ENCODE measurements around the gene USP7. TPM values are rescaled to one million over a fixed set of nuclear protein-coding genes. Genes with fewer than 3 reads are reported as not detected.
A peak's percentile ranks its signal among the peaks of the same experiment; 100 is the strongest.
"Not testable (repeated sequence)": the region's sequence is repeated elsewhere in the genome, so short reads cannot be mapped to it uniquely, and the experiment has no call there.

USP7 gene
- polyA plus RNA-seq, 4 donors = 31.6 to 97.1 (median 36.0) TPM

GRCh38 chr16:8921347-8921984, 42.2 kb downstream of the USP7 start:
- WGBS, 3 donors = 80 to 91% (median 86%) methylated on average over 10 of the region's 10 CpGs
- Histone ChIP-seq H3K36me3 (ENCODE audit: control insufficient read depth in 3 of 3, insufficient read depth in 2 of 3, low read depth in 1 of 3, low read length in 3 of 3) (peaks cover 9 to 57% (median 11%) of the 10 kb centered on the region in 3 donors), H3K27me3 (ENCODE audit: control insufficient read depth in 3 of 3, insufficient read depth in 3 of 3, low read length in 3 of 3) (no peaks in the 10 kb centered on the region), H3K9me3 (ENCODE audit: control insufficient read depth in 2 of 2, insufficient read depth in 1 of 2, low read depth in 1 of 2, low read length in 1 of 2) (no peaks in the 10 kb centered on the region), H3K4me3 (ENCODE audit: low read depth in 1 of 3, low read length in 3 of 3) (no peak overlapping the region), H3K4me1 (ENCODE audit: control insufficient read depth in 3 of 3, insufficient read depth in 2 of 3, low read depth in 1 of 3, low read length in 2 of 3) (peaks cover under 1 to 14% (median 9%) of the 10 kb centered on the region in 3 donors), H3K27ac (ENCODE audit: low read depth in 1 of 3, low read length in 2 of 3) (no peak overlapping the region)
- FAIRE-seq (no peak), DNase-seq (no peak)

GRCh38 chr16:8920645-8921346, 42.9 kb downstream of the USP7 start:
- H3K36me3 ChIP-seq (ENCODE audit: control insufficient read depth in 3 of 3, insufficient read depth in 2 of 3, low read depth in 1 of 3, low read length in 3 of 3) = peaks cover 11 to 60% (median 11%) of the 10 kb centered on the region in 3 donors
- H3K9me3 ChIP-seq (ENCODE audit: control insufficient read depth in 2 of 2, insufficient read depth in 1 of 2, low read depth in 1 of 2, low read length in 1 of 2) = no peaks in the 10 kb centered on the region
- no peak for FAIRE-seq

GRCh38 chr16:8919934-8920462, 43.7 kb downstream of the USP7 start:
- DNase-seq = no peak
- H3K36me3 ChIP-seq (ENCODE audit: control insufficient read depth in 3 of 3, insufficient read depth in 2 of 3, low read depth in 1 of 3, low read length in 3 of 3) = peaks cover 11 to 56% (median 13%) of the 10 kb centered on the region in 3 donors
- no peak overlapping the region for H3K4me3 ChIP-seq (ENCODE audit: low read depth in 1 of 3, low read length in 3 of 3)
- no peak overlapping the region for H3K27ac ChIP-seq (ENCODE audit: low read depth in 1 of 3, low read length in 2 of 3)
- peaks cover 0 to 10% (median 7%) of the 10 kb centered on the region in 3 donors for H3K4me1 ChIP-seq (ENCODE audit: control insufficient read depth in 3 of 3, insufficient read depth in 2 of 3, low read depth in 1 of 3, low read length in 2 of 3)
- no peaks in the 10 kb centered on the region for H3K9me3 ChIP-seq (ENCODE audit: control insufficient read depth in 2 of 2, insufficient read depth in 1 of 2, low read depth in 1 of 2, low read length in 1 of 2)
- H3K27me3 ChIP-seq (ENCODE audit: control insufficient read depth in 3 of 3, insufficient read depth in 3 of 3, low read length in 3 of 3) = no peaks in the 10 kb centered on the region
- no peak for FAIRE-seq
- WGBS, 3 donors = 70 to 81% (median 74%) methylated on average over 11 of the region's 11 CpGs

More at GRCh38 chr16:8920645-8921346, 42.9 kb downstream of the USP7 start:
- Histone ChIP-seq H3K27me3 (ENCODE audit: control insufficient read depth in 3 of 3, insufficient read depth in 3 of 3, low read length in 3 of 3) (no peaks in the 10 kb centered on the region), H3K27ac (ENCODE audit: low read depth in 1 of 3, low read length in 2 of 3) (no peak overlapping the region), H3K4me1 (ENCODE audit: control insufficient read depth in 3 of 3, insufficient read depth in 2 of 3, low read depth in 1 of 3, low read length in 2 of 3) (peaks cover 0 to 14% (median 7%) of the 10 kb centered on the region in 3 donors), H3K4me3 (ENCODE audit: low read depth in 1 of 3, low read length in 3 of 3) (no peak overlapping the region)
- DNase-seq = no peak
- WGBS, 3 donors = 65 to 74% (median 71%) methylated on average over 6 of the region's 6 CpGs

- no peak overlapping the region for H3K27ac ChIP-seq (ENCODE audit: low read depth in 1 of 3, low read length in 2 of 3)
- H3K9me3 ChIP-seq (ENCODE audit: control insufficient read depth in 2 of 2, insufficient read depth in 1 of 2, low read depth in 1 of 2, low read length in 1 of 2) = no peaks in the 10 kb centered on the region
- DNase-seq = no peak
- 58 to 79% (median 69%) methylated on average over 18 of the region's 18 CpGs for WGBS, 3 donors
- no peak overlapping the region for H3K4me3 ChIP-seq (ENCODE audit: low read depth in 1 of 3, low read length in 3 of 3)
- no peaks in the 10 kb centered on the region for H3K27me3 ChIP-seq (ENCODE audit: control insufficient read depth in 3 of 3, insufficient read depth in 3 of 3, low read length in 3 of 3)
- peaks cover 0 to 5% (median 5%) of the 10 kb centered on the region in 3 donors for H3K4me1 ChIP-seq (ENCODE audit: control insufficient read depth in 3 of 3, insufficient read depth in 2 of 3, low read depth in 1 of 3, low read length in 2 of 3)
- no peak for FAIRE-seq
- H3K36me3 ChIP-seq (ENCODE audit: control insufficient read depth in 3 of 3, insufficient read depth in 2 of 3, low read depth in 1 of 3, low read length in 3 of 3) = peaks cover 17 to 62% (median 18%) of the 10 kb centered on the region in 3 donors
These were observed 44.4 kb downstream of the USP7 start for GRCh38 chr16:8919089-8919933.

GRCh38 chr16:8917336-8917735, 46.4 kb downstream of the USP7 start:
- H3K27me3 ChIP-seq (ENCODE audit: control insufficient read depth in 3 of 3, insufficient read depth in 3 of 3, low read length in 3 of 3); H3K4me1 ChIP-seq (ENCODE audit: control insufficient read depth in 3 of 3, insufficient read depth in 2 of 3, low read depth in 1 of 3, low read length in 2 of 3); H3K9me3 ChIP-seq (ENCODE audit: control insufficient read depth in 2 of 2, insufficient read depth in 1 of 2, low read depth in 1 of 2, low read length in 1 of 2); H3K27ac ChIP-seq (ENCODE audit: low read depth in 1 of 3, low read length in 2 of 3); FAIRE-seq; DNase-seq; H3K4me3 ChIP-seq (ENCODE audit: low read depth in 1 of 3, low read length in 3 of 3): not testable (repeated sequence)
- WGBS, 3 donors = 84 to 92% (median 90%) methylated on average over 10 of the region's 10 CpGs
- peaks cover 20 to 65% (median 22%) of the 10 kb centered on the region in 3 donors for H3K36me3 ChIP-seq (ENCODE audit: control insufficient read depth in 3 of 3, insufficient read depth in 2 of 3, low read depth in 1 of 3, low read length in 3 of 3)

GRCh38 chr16:8916541-8917225, 47.0 kb downstream of the USP7 start:
- Histone ChIP-seq H3K4me3 (ENCODE audit: low read depth in 1 of 3, low read length in 3 of 3) (no peak overlapping the region), H3K4me1 (ENCODE audit: control insufficient read depth in 3 of 3, insufficient read depth in 2 of 3, low read depth in 1 of 3, low read length in 2 of 3) (peaks cover 0 to 9% (median 2%) of the 10 kb centered on the region in 3 donors), H3K9me3 (ENCODE audit: control insufficient read depth in 2 of 2, insufficient read depth in 1 of 2, low read depth in 1 of 2, low read length in 1 of 2) (no peaks in the 10 kb centered on the region), H3K36me3 (ENCODE audit: control insufficient read depth in 3 of 3, insufficient read depth in 2 of 3, low read depth in 1 of 3, low read length in 3 of 3) (peaks cover 19 to 62% (median 21%) of the 10 kb centered on the region in 3 donors), H3K27ac (ENCODE audit: low read depth in 1 of 3, low read length in 2 of 3) (no peak overlapping the region), H3K27me3 (ENCODE audit: control insufficient read depth in 3 of 3, insufficient read depth in 3 of 3, low read length in 3 of 3) (no peaks in the 10 kb centered on the region)
- FAIRE-seq (no peak), DNase-seq (no peak)
- 81 to 85% (median 83%) methylated on average over 5 of the region's 5 CpGs for WGBS, 3 donors

- H3K36me3 ChIP-seq (ENCODE audit: control insufficient read depth in 3 of 3, insufficient read depth in 2 of 3, low read depth in 1 of 3, low read length in 3 of 3) = peaks cover 18 to 66% (median 19%) of the 10 kb centered on the region in 3 donors
- no peak for FAIRE-seq
- no peaks in the 10 kb centered on the region for H3K27me3 ChIP-seq (ENCODE audit: control insufficient read depth in 3 of 3, insufficient read depth in 3 of 3, low read length in 3 of 3)
- no peak overlapping the region for H3K27ac ChIP-seq (ENCODE audit: low read depth in 1 of 3, low read length in 2 of 3)
- no peaks in the 10 kb centered on the region for H3K9me3 ChIP-seq (ENCODE audit: control insufficient read depth in 2 of 2, insufficient read depth in 1 of 2, low read depth in 1 of 2, low read length in 1 of 2)
- peak in 1 of 2 donors; percentile 24 for DNase-seq
- no peak overlapping the region for H3K4me3 ChIP-seq (ENCODE audit: low read depth in 1 of 3, low read length in 3 of 3)
- H3K4me1 ChIP-seq (ENCODE audit: control insufficient read depth in 3 of 3, insufficient read depth in 2 of 3, low read depth in 1 of 3, low read length in 2 of 3) = peaks cover 0 to 17% (median 4%) of the 10 kb centered on the region in 3 donors
- 32 to 73% (median 56%) methylated on average over 7 of the region's 7 CpGs for WGBS, 3 donors
These were observed 47.9 kb downstream of the USP7 start for GRCh38 chr16:8915722-8916301.

All from small intestine (tissue), 7 donors.